ENCODE results near the gene PRICKLE2. TPM values are rescaled to one million over a fixed set of nuclear protein-coding genes. Genes with fewer than 3 reads are reported as not detected.

The PRICKLE2 gene
- total RNA-seq, 4 donors from 2014 or later: 77.3 to 109 (median 96.7) TPM

DNA sequence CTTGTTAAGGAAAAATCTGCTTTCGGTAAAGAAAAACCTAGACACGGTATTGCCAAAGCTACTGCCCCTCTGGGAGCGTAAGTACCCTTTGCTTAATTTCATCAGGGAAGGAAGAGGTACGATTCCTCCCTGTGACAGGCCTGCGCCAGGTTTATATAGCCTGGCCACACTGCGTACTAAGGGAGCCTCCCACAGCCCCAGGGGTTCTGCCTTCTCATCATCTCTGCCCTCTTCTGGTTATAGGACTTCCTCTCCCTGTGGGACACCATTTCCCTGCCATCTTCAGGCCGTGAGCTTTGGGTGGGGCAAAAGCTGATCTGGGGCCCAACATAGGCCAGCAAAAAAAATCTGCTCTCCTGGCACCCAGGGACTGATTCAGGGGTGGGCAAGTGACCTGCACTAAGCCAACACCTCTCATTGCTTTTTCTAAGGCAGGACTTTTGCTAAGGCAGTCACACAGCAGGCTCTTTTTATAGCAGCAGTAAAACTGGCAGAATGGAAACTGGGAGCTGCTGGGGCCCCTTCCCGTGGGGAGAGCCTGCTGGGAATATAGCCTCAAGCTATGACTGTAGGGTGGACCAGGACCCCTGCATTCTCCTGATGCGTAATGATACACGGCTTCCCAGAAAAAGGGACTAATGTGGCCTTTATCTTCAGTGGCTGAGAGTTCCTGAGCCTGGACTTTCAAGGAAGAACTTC, 76.2 kb downstream of the PRICKLE2 start:
- 93 to 100% methylated on average over 1 to 5 of the region's 10 CpGs for WGBS, 2 donors (ENCODE audit: low coverage in 1 of 2)
- Histone ChIP-seq H3K27me3 (no peaks in the 10 kb centered on the region), H3K36me3 (peaks cover 0 to 53% of the 10 kb centered on the region in 2 donors), H3K27ac (peak overlapping the region; percentile 73 to 87 (median 82)), H3K4me1 (peaks cover 20 to 81% (median 26%) of the 10 kb centered on the region in 3 donors), H3K9me3 (peaks cover 0 to 6% (median 0%) of the 10 kb centered on the region in 3 donors), H3K4me3 (no peak overlapping the region)
- no peak for ATAC-seq
- TF ChIP-seq EP300 (IDR thresholded peaks at IDR 0.05): no peak
- TF ChIP-seq POLR2AphosphoS5 (IDR thresholded peaks at IDR 0.05): no peak
- TF ChIP-seq POLR2A (IDR thresholded peaks at IDR 0.05): no peak
- peak in 1 of 4 experiments; percentile 10 for TF ChIP-seq CTCF (IDR thresholded peaks at IDR 0.05)

GRCh38 chr3:64147211-64147610, 78.1 kb downstream of the PRICKLE2 start:
- ATAC-seq: no peak
- TF ChIP-seq EP300 (IDR thresholded peaks at IDR 0.05): no peak
- TF ChIP-seq POLR2AphosphoS5 (IDR thresholded peaks at IDR 0.05): no peak
- TF ChIP-seq POLR2A (IDR thresholded peaks at IDR 0.05): no peak
- no peak for TF ChIP-seq CTCF (IDR thresholded peaks at IDR 0.05)
- WGBS, 2 donors (ENCODE audit: low coverage in 1 of 2): 87 to 93% methylated on average over 3 to 8 of the region's 13 CpGs
- Histone ChIP-seq H3K9me3 (peaks cover 0 to 6% (median 0%) of the 10 kb centered on the region in 3 donors), H3K4me1 (peaks cover 20 to 94% (median 26%) of the 10 kb centered on the region in 3 donors), H3K4me3 (no peak overlapping the region), H3K27ac (peak overlapping the region in 2 of 4 donors; percentile 76 to 87), H3K36me3 (peaks cover 0 to 35% of the 10 kb centered on the region in 2 donors), H3K27me3 (no peaks in the 10 kb centered on the region)

DNA sequence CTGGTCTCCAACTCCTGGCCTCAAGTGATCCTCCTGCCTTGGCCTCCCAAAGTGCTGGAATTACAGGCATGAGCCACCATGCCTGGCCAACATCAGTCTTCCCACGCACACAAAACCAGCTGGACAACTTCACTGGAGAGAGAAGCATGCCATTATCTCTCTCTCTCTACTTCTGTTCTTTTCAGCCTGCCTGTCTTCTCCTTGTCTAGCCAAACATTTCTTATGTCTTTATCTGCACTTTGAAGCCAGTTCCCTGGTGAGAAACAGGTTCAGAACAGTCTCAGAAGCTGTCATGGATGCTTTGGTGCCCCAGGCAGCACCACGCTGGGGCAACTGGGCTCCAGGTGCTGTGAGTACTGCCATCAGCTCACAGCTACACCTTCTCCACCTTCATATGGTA, 79.8 kb downstream of the PRICKLE2 start:
- whole genome bisulfite sequencing, 2 donors (ENCODE audit: low coverage in 1 of 2): 60 to 71% methylated on average over 1 to 2 of the region's 2 CpGs
- no peak for ATAC-seq
- Histone ChIP-seq H3K9me3 (no peaks in the 10 kb centered on the region), H3K4me3 (no peak overlapping the region), H3K36me3 (peaks cover 0 to 34% of the 10 kb centered on the region in 2 donors), H3K27ac (peak overlapping the region in 3 of 4 donors; percentile 7 to 87 (median 76)), H3K4me1 (peaks cover 14 to 94% (median 16%) of the 10 kb centered on the region in 3 donors), H3K27me3 (no peaks in the 10 kb centered on the region)
- no peak for TF ChIP-seq POLR2A (IDR thresholded peaks at IDR 0.05)
- no peak for TF ChIP-seq CTCF (IDR thresholded peaks at IDR 0.05)
- no peak for TF ChIP-seq POLR2AphosphoS5 (IDR thresholded peaks at IDR 0.05)
- TF ChIP-seq EP300 (IDR thresholded peaks at IDR 0.05): no peak

DNA sequence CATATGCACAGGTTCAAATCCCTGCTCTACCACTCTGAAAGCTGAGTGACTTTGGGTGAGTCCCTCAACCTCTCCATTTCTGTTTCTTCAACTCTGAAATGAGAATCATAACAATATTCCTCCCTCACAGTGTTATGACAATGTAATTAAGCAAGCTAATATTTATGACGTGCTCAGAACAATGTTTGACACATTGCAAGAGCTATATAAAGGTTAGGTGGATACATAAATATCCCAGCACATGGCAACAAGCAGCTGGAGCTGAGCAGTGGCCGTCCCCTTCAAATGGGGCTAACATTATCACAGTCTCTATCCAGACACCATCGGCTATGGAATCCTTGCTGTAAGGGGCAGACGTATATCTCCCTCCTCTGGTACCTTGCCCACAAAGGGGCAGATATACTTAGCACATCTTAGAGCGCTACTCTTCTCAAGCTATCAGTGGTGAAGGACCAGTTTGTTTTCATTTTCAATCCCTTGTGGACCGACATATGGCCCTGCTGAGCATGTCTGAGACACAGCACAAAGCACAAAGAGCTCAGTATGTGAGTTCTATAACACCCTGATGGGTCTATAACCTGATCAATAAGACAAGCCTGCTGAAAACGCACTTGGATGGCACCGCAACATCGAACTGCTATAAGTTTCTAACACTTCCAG, 80.9 kb downstream of the PRICKLE2 start:
- ATAC-seq: no peak
- Histone ChIP-seq H3K4me1 (peaks cover 9 to 93% (median 10%) of the 10 kb centered on the region in 3 donors), H3K9me3 (no peaks in the 10 kb centered on the region), H3K27me3 (no peaks in the 10 kb centered on the region), H3K27ac (peak overlapping the region; percentile 30 to 76 (median 72)), H3K4me3 (no peak overlapping the region), H3K36me3 (peaks cover 0 to 36% of the 10 kb centered on the region in 2 donors)
- WGBS, 2 donors (ENCODE audit: low coverage in 1 of 2): 17 to 73% methylated on average over 1 to 8 of the region's 9 CpGs
- TF ChIP-seq POLR2A (IDR thresholded peaks at IDR 0.05) (no peak), POLR2AphosphoS5 (IDR thresholded peaks at IDR 0.05) (no peak), EP300 (IDR thresholded peaks at IDR 0.05) (no peak), CTCF (IDR thresholded peaks at IDR 0.05) (no peak)

Measured in gastroesophageal sphincter (tissue), 4 donors.